Measurements from ENCODE around the gene ADCY2.

The ADCY2 gene

GRCh38 chr5:7610531-7611177 lies 214.7 kb downstream of the ADCY2 start:
- DNase-seq: no peak

- no peak for DNase-seq
Observed at GRCh38 chr5:7611518-7611917, 215.6 kb downstream of the ADCY2 start.

- no peak for DNase-seq
Observed at GRCh38 chr5:7615566-7616061, 219.7 kb downstream of the ADCY2 start.

GRCh38 chr5:7616897-7617296 lies 221.0 kb downstream of the ADCY2 start:
- DNase-seq: no peak

GRCh38 chr5:7622498-7622897 lies 226.6 kb downstream of the ADCY2 start:
- DNase-seq: no peak

- no peak for DNase-seq
Observed at GRCh38 chr5:7625740-7626139, 229.8 kb downstream of the ADCY2 start.

GRCh38 chr5:7628248-7628647 lies 232.3 kb downstream of the ADCY2 start:
- no peak for DNase-seq

GRCh38 chr5:7628820-7629219 lies 232.9 kb downstream of the ADCY2 start:
- no peak for DNase-seq

GRCh38 chr5:7629561-7629960 lies 233.6 kb downstream of the ADCY2 start:
- no peak for DNase-seq

- no peak for DNase-seq
Observed at GRCh38 chr5:7634837-7635236, 238.9 kb downstream of the ADCY2 start.

- DNase-seq: no peak
Observed at GRCh38 chr5:7638456-7638855, 242.5 kb downstream of the ADCY2 start.

- DNase-seq: no peak
Observed at GRCh38 chr5:7642029-7642428, 246.1 kb downstream of the ADCY2 start.

- DNase-seq: no peak
Observed at GRCh38 chr5:7644723-7645122, 248.8 kb downstream of the ADCY2 start.

GRCh38 chr5:7650755-7651154 lies 254.8 kb downstream of the ADCY2 start:
- no peak for DNase-seq

GRCh38 chr5:7653046-7653445 lies 257.1 kb downstream of the ADCY2 start:
- DNase-seq: no peak

- no peak for DNase-seq
Observed at GRCh38 chr5:7657153-7657552, 261.2 kb downstream of the ADCY2 start.

- DNase-seq: no peak
Observed at GRCh38 chr5:7659420-7659819, 263.5 kb downstream of the ADCY2 start.

- DNase-seq: no peak
Observed at GRCh38 chr5:7662289-7662688, 266.4 kb downstream of the ADCY2 start.

- DNase-seq: no peak
Observed at GRCh38 chr5:7663808-7664207, 267.9 kb downstream of the ADCY2 start.

GRCh38 chr5:7664208-7664607 lies 268.3 kb downstream of the ADCY2 start:
- DNase-seq: no peak

GRCh38 chr5:7667216-7667767 lies 271.4 kb downstream of the ADCY2 start:
- DNase-seq: no peak

- DNase-seq: no peak
Observed at GRCh38 chr5:7668161-7668560, 272.2 kb downstream of the ADCY2 start.

GRCh38 chr5:7668627-7669026 lies 272.7 kb downstream of the ADCY2 start:
- DNase-seq: no peak

- no peak for DNase-seq
Observed at GRCh38 chr5:7671381-7671993, 275.5 kb downstream of the ADCY2 start.

GRCh38 chr5:7673658-7674057 lies 277.7 kb downstream of the ADCY2 start:
- DNase-seq: no peak
